Daoy (cell line): Measurements from ENCODE around the gene TCP11L1. TPM values are rescaled to one million over a fixed set of nuclear protein-coding genes. Genes with fewer than 3 reads are reported as not detected.
"Not testable (repeated sequence)": the region's sequence is repeated elsewhere in the genome, so short reads cannot be mapped to it uniquely, and the experiment has no call there.

Source experiments
- DNase-seq: peaks from one replicate; pipeline ENCODE4 v3.0.0-alpha.2; 2015; ENCODE audit warnings: low read depth
- total RNA-seq: library from RNA; depleted of rRNA; stranded (reverse); fragments of >200 nt; shearing (Covaris generic); gene quantifications from 2 replicates; pipeline ENCODE4 v1.2.3, GENCODE V29; 2014; rRNA removed

TCP11L1 gene
- total RNA-seq, 1 experiment from 2014 or later, result 19.7 TPM

DNA sequence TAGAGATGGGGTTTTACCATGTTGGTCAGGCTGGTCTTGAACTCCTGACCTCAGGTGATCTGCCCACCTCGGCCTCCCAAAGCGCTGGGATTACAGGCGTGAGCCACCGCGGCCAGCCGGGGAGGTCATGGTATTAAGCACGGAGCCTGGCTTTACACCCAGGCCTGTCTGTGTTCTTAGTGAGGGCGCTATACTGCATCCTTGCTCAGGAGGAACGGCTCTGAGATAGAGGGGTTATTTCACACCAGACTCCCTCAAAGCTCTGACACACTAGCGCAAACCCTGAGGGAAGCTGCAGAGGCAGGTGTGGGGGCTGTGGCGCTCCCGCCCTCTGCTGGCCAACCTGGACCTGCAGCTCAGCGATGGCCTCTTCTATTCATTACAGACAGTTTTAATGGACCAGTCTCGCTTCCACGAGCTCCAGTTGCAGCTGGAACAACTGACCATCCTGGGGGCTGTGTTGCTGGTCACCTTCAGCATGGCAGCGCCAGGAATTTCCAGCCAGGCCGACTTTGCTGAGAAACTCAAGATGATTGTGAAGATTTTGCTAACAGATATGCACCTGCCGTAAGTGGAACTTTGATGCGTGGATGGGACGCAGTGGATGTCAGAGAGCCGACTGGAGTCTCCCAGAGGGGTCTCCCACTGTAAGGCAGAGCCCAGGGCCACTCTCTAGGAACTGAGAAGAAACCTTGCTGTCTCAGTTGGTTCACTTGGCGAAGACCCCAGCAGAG, 26.2 kb downstream of the TCP11L1 start:
- DNase-seq, result peak; percentile 57

DNA sequence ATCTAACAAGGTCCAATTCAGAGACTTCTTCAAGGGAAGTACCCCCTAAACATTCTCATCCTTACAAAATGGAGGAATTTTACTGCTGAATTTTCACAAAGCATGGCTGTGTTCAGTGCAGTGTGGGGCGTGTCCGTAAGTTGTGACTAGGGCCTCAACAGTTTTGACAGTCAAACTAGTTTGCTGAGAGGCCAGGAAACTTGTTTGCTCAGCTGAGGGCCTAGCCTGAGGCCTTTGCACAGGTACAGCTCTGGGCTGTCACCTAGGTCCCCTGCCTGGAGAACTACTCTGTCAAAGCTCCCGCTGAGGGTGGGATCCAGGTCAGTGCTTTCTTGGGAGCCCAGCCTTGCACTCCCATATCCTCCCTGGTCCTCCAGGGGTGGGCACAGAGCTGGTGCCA, 27.9 kb downstream of the TCP11L1 start:
- DNase-seq, result no peak

DNA sequence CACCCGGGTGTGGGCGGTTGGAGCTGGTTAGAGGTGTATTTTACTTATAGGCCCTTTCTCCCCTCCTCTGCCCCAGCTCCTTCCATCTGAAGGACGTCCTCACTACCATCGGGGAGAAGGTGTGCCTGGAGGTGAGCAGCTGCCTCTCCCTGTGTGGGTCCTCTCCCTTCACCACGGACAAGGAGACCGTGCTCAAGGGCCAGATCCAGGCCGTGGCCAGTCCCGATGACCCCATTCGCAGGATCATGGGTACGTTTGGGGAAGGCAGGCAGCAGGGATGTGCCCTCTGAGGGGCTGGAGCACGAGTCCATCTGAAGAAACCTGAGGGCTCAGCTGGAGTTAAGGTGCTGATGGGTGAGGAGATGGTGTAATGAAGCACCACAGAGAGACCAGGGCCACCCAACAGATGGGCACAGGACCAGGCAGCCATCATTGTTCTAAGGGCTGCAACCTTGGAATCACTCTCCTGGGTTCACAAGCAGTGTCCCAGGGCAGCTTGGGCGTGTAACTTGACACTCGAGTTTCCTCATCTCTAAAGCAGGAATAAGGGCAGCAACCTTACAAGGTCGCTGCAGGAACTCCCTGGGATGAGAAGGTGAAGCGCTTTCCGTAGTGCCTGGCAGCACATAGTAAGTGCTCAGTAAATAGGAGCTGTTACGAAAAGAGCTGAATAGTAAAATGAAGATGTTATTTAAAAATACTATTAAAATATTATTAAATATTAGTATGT, 29.4 kb downstream of the TCP11L1 start:
- no peak for DNase-seq

DNA sequence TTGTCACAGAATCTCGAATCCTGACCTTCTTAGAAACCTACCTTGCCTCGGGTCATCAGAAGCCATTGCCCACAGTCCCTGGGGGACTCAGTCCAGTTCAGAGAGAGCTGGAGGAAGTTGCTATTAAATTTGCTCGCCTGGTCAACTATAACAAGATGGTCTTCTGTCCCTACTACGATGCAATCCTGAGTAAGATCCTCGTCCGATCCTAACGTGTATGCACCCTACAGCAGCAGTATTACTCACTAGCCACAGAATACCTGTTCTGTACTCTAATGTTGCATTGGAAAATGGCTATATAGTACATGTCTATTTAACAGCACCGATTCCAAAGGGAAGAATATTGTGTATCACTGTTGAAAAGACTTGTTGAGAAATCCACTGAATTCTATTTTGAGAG, 33.1 kb downstream of the TCP11L1 start:
- no peak for DNase-seq

DNA sequence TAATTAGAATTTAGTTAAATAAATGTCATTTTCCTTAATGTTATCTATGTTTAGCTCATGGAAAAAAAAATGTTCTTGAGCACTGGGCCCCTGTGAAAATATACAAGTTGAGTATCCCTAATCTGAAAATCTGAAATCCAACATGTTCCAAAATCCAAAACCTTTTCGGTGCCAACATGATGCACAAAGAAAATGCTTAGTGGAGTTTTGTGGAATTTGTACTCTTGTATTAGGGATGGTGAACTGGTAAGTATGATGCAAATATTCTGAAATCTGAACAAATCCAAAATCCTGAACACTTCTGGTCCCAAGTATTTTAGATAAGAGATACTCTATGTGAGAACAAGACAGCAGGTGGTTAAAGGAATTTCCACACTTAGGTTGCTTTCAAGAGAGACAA, 44.5 kb downstream of the TCP11L1 start:
- no peak for DNase-seq

DNA sequence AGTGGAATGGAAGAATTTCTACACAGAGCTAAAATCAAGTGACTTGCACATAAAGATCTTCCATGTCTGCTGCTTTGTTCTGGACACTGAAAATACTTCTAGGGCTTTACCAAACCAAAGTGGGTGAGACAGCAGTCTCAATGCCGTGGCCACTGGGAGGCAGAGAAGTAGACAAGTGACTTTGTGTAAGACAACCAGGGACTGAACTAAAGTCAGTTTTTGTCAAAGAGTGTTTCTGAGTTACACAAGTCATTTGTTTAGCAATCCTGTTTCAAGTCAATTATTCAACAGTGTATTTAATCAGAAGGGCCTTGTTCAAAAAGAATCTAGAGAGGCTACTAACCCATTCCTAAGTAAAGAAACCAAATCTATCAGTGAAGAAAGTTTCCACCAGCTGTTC, 46.6 kb downstream of the TCP11L1 start:
- no peak for DNase-seq

DNA sequence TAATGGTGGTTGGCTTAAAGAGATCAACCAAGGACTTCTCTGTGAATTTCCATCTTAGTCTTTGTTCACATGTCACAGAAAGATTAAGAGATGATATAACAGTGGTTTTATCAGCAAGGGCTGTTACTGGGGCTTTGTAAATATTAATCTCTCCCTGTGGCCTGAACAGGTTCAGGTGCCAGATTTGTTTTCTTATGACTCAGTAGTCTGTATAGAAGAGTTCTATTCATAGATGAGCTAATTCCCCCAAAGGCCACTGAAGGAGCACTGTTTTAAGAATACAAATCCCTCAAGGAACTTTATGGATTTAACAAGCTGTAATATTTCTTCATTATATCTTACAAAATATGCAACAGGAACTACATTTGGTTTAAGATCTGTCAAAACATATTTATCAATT, 50.4 kb downstream of the TCP11L1 start:
- DNase-seq, result no peak

DNA sequence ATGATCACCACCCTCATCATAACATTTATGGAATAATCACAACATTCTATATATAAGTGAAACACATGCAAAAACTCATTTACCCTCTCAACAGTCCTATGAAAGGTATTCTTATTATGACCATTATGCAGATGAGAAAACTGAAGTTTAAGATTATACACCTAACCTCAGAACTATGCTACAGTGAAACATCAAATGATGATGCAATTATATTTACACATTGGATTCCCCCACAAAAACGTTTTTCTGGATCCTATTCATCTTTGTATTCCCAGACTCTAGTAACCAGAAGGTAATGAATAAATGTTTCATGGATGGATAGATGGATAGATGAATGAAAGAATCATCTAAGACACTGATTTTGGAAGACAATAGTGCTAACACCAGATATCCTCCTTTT, 54.8 kb downstream of the TCP11L1 start:
- no peak for DNase-seq

DNA sequence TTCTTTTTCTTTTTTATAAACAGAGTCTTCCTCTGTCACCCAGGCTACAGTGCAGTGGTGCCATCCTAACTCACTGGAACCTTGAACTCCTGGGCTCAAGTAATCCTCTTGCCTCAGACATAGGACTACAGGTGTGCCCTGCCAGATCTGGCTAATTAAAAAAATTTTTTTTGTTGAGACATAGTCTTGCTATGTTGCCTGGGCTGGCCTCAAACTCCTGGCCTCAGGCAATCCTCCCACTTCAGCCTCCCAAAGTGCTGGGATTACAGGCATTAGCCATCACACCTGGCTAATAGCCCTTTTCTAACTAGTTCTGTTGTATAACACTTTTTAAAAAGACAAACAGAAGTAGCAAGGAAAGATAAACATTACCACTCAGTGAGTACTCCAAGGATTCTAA, 64.5 kb downstream of the TCP11L1 start:
- no peak for DNase-seq

DNA sequence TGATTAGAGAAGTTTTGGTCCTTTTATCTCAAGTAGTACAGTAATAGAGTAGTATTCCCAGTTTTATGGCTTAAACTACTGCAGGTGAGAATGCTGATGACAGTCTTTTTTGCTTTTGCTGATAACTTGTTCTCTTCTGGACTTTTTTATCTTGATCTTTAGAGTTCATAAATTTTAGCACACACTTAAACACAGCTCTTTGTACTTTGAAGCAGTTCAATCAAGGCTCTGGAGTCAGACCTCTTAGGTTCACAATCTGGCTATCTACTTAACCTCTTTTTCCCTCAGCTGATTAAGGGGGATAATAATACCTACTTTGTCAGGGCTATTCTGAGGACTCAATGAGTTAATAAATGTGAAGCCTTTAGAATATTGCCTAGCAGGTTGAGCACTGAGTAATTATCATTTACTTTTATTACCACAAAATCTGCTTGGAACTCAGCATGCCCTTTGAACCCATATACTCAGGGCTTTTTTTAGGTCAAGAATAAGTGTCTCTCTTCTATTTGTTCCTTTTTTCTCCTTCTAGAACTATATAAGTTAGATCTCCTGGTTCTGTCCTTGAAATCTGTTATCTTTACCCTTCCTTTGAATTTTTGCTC, 70.0 kb downstream of the TCP11L1 start:
- DNase-seq, result no peak

DNA sequence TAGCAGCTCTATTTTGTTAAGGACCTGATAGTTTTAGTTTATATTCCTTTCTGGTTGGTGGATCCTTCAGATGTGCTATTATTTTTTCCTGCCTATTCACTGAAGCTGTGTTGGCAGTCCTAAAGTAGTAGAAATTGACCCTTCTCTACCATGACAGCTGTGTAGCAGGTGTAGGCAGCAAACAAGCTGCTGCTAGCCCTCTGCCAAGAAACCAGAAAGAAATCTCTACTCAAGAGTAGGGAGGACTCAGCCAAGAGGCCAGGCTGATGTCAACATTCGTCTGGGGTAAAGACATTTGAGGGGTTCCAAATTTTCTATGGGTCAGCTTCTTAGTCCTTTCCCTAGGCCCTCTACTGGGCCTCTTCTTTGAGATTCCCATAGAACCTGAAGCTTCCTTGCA, 70.7 kb downstream of the TCP11L1 start:
- no peak for DNase-seq

DNA sequence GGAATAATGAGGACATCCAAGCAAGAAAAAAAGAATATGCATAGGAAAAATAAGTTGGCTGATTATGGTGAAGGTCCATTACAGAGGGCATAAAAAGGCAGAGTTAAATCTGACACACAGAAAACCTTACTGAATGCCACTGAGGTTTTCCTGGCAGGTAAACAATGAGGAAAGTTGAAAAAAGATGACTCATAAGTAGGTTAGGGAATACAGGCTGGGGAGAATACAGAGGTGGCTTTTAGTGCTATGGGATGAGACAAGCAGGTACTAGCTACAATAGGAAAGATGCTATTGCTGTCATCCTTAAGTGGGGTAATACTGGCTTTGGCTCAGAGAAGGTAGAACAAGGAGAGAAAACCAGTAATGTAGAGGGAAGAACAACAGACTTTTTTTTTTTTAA, 77.2 kb downstream of the TCP11L1 start:
- peak; percentile 5 for DNase-seq

DNA sequence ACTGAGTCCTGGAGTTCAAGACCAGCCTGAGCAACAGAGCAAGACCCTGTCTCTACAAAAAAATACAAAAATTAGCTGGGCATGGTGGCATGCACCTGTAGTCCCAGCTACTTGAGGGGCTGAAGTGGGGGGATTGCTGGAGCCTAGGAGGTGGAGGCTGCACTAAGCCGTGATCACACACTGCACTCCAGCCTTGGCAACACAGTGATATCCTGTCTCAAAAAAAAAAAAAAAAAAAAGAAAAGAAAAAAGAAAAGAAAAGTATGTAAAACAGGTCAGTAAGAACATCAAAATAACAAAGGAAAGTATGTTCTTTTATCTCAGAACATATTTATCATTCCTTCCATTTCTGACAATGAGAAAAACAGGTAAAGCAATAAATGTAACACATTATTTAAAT, 83.3 kb downstream of the TCP11L1 start:
- not testable (repeated sequence) for DNase-seq

Other genes starting within 250 kb of the TCP11L1 start
- gene CCDC73, start 244.9 kb upstream of the TCP11L1 start, total RNA-seq, result not detected in 2 replicates
- gene PRRG4, start 209.6 kb upstream of the TCP11L1 start, total RNA-seq, result 0.54 and 1.7 TPM in 2 replicates
- 15.6 and 18.6 TPM in 2 replicates for gene QSER1, start 146.8 kb upstream of the TCP11L1 start, total RNA-seq
- 10.5 and 16.4 TPM in 2 replicates for gene DEPDC7, start 23.7 kb upstream of the TCP11L1 start, total RNA-seq
- 31.4 and 35.4 TPM in 2 replicates for gene CSTF3, start 121.9 kb downstream of the TCP11L1 start, total RNA-seq
- gene HIPK3, start 217.8 kb downstream of the TCP11L1 start, total RNA-seq, result 37.0 and 39.0 TPM in 2 replicates